Activated CD8-positive, alpha-beta memory T cell treated with anti-CD3 and anti-CD28 coated beads, Interleukin-2, amount 50 U/mL, for 1 hour (primary cell): ENCODE results near the gene ITGA1.

Experiments
- DNase-seq: peaks from one replicate; pipeline ENCODE4 v3.0.0-alpha.2; 2020; ENCODE audit errors: extremely low read depth

The ITGA1 gene

GRCh38 chr5:52895572-52896413, 108.1 kb downstream of the ITGA1 start:
- DNase-seq = no peak

GRCh38 chr5:52896534-52897237, 109.0 kb downstream of the ITGA1 start:
- DNase-seq = no peak

GRCh38 chr5:52897238-52897614, 109.5 kb downstream of the ITGA1 start:
- no peak for DNase-seq

- DNase-seq = no peak
These were observed 111.4 kb downstream of the ITGA1 start for GRCh38 chr5:52898961-52899680.

- no peak for DNase-seq
These were observed 115.4 kb downstream of the ITGA1 start for GRCh38 chr5:52903142-52903541.

- no peak for DNase-seq
These were observed 118.6 kb downstream of the ITGA1 start for GRCh38 chr5:52906343-52906742.

GRCh38 chr5:52906845-52907244, 119.1 kb downstream of the ITGA1 start:
- no peak for DNase-seq

- no peak for DNase-seq
These were observed 121.5 kb downstream of the ITGA1 start for GRCh38 chr5:52909192-52909591.

GRCh38 chr5:52910071-52910470, 122.4 kb downstream of the ITGA1 start:
- DNase-seq = no peak

- peak; percentile 13 for DNase-seq
These were observed 127.6 kb downstream of the ITGA1 start for GRCh38 chr5:52915176-52915875.

GRCh38 chr5:52920929-52921328, 133.2 kb downstream of the ITGA1 start:
- DNase-seq = no peak

- DNase-seq = no peak
These were observed 134.7 kb downstream of the ITGA1 start for GRCh38 chr5:52922384-52922783.

GRCh38 chr5:52924456-52924855, 136.7 kb downstream of the ITGA1 start:
- DNase-seq = no peak

- DNase-seq = no peak
These were observed 137.3 kb downstream of the ITGA1 start for GRCh38 chr5:52925001-52925400.

GRCh38 chr5:52928689-52929088, 141.0 kb downstream of the ITGA1 start:
- no peak for DNase-seq

GRCh38 chr5:52938226-52938625, 150.5 kb downstream of the ITGA1 start:
- no peak for DNase-seq

GRCh38 chr5:52943285-52943684, 155.6 kb downstream of the ITGA1 start:
- no peak for DNase-seq

GRCh38 chr5:52943808-52944207, 156.1 kb downstream of the ITGA1 start:
- no peak for DNase-seq

- no peak for DNase-seq
These were observed 157.3 kb downstream of the ITGA1 start for GRCh38 chr5:52945040-52945439.

GRCh38 chr5:52947208-52947607, 159.5 kb downstream of the ITGA1 start:
- DNase-seq = no peak

GRCh38 chr5:52947851-52948250, 160.1 kb downstream of the ITGA1 start:
- no peak for DNase-seq
